Immature natural killer cell (primary cell): ENCODE measurements around the gene ARRB1. TPM values are rescaled to one million over a fixed set of nuclear protein-coding genes. Genes with fewer than 3 reads are reported as not detected.

Experiments
- DNase-seq, 3 donors: peaks; one replicate each; pipeline ENCODE4 v3.0.0; 2022; ENCODE audit warnings: mixed read lengths in 1 of 3
- H3K27ac Mint-ChIP-seq, 6 donors: one replicate each; pipeline ENCODE4 v1.8.0; 2020; ENCODE audit warnings: mixed read lengths in 6 of 6, mild to moderate bottlenecking in 5 of 6, inconsistent platforms in 4 of 6, moderate library complexity in 3 of 6
- H3K27me3 Mint-ChIP-seq, 3 donors: one replicate each; pipeline ENCODE4 v1.8.0; 2020 to 2021; ENCODE audit warnings: low read depth in 3 of 3, mild to moderate bottlenecking in 3 of 3, mixed read lengths in 3 of 3, moderate library complexity in 3 of 3, inconsistent platforms in 1 of 3
- H3K36me3 Mint-ChIP-seq, 3 donors: one replicate each; pipeline ENCODE4 v1.8.0; 2020; ENCODE audit warnings: mixed read lengths in 3 of 3, inconsistent platforms in 2 of 3, mild to moderate bottlenecking in 2 of 3
- H3K4me1 Mint-ChIP-seq, 2 donors: one replicate each; pipeline ENCODE4 v1.8.0; 2020; ENCODE audit warnings: inconsistent platforms in 2 of 2, mild to moderate bottlenecking in 2 of 2, mixed read lengths in 2 of 2, moderate library complexity in 1 of 2
- H3K4me3 Mint-ChIP-seq, 5 donors: one replicate each; pipeline ENCODE4 v1.8.0; 2020; ENCODE audit warnings: mild to moderate bottlenecking in 5 of 5, mixed read lengths in 5 of 5, inconsistent platforms in 3 of 5, moderate library complexity in 3 of 5
- H3K9me3 Mint-ChIP-seq, 6 donors: one replicate each; pipeline ENCODE4 v1.8.0; 2020; ENCODE audit warnings: mild to moderate bottlenecking in 6 of 6, mixed read lengths in 6 of 6, inconsistent platforms in 4 of 6, moderate library complexity in 3 of 6
- polyA plus RNA-seq, 3 donors: library from polyadenylated mRNA; unstranded; fragments of 300-500 nt; fragmentation: Illumina TruSeq; gene quantifications; one replicate each; pipeline ENCODE4 v1.2.3, GENCODE V29; 2021

The ARRB1 gene
- polyA plus RNA-seq, 3 donors from 2014 or later, result 28.7 to 51.1 (median 41.5) TPM

GRCh38 chr11:75264971-75265370, 86.5 kb downstream of the ARRB1 start:
- peaks cover 4 to 20% (median 7%) of the 10 kb centered on the region in 3 donors for H3K36me3 Mint-ChIP-seq
- peaks cover 51 to 52% of the 10 kb centered on the region in 2 donors for H3K4me1 Mint-ChIP-seq
- no peak overlapping the region for H3K4me3 Mint-ChIP-seq
- peaks cover 2 to 5% (median 3%) of the 10 kb centered on the region in 3 donors for H3K27me3 Mint-ChIP-seq
- peak overlapping the region; percentile 78 to 95 (median 88) for H3K27ac Mint-ChIP-seq
- no peaks in the 10 kb centered on the region for H3K9me3 Mint-ChIP-seq
- DNase-seq, result no peak

GRCh38 chr11:75264356-75264755, 87.1 kb downstream of the ARRB1 start:
- Mint-ChIP-seq H3K36me3 (peaks cover 4 to 16% (median 7%) of the 10 kb centered on the region in 3 donors), H3K27ac (peak overlapping the region; percentile 78 to 95 (median 88)), H3K4me1 (peaks cover 57 to 58% of the 10 kb centered on the region in 2 donors), H3K27me3 (peaks cover 2 to 6% (median 5%) of the 10 kb centered on the region in 3 donors), H3K9me3 (no peaks in the 10 kb centered on the region), H3K4me3 (peak overlapping the region in 3 of 5 donors; percentile 4 to 16 (median 6))
- DNase-seq, result no peak

- Mint-ChIP-seq H3K4me3 (peak overlapping the region in 4 of 5 donors; percentile 6 to 21 (median 15)), H3K27ac (peak overlapping the region; percentile 78 to 95 (median 88)), H3K4me1 (peaks cover 58% of the 10 kb centered on the region in 2 donors), H3K9me3 (no peaks in the 10 kb centered on the region), H3K36me3 (peaks cover 4 to 16% (median 7%) of the 10 kb centered on the region in 3 donors), H3K27me3 (peaks cover 0 to 6% (median 5%) of the 10 kb centered on the region in 3 donors)
- DNase-seq, result peak in 1 of 3 donors; percentile 15
These were observed 87.5 kb downstream of the ARRB1 start for GRCh38 chr11:75263944-75264349.

GRCh38 chr11:75262961-75263852, 88.3 kb downstream of the ARRB1 start:
- peaks cover 0 to 6% (median 5%) of the 10 kb centered on the region in 3 donors for H3K27me3 Mint-ChIP-seq
- H3K4me1 Mint-ChIP-seq, result peaks cover 58 to 59% of the 10 kb centered on the region in 2 donors
- no peak for DNase-seq
- H3K27ac Mint-ChIP-seq, result peak overlapping the region; percentile 78 to 95 (median 88)
- peaks cover 4 to 16% (median 7%) of the 10 kb centered on the region in 3 donors for H3K36me3 Mint-ChIP-seq
- peak overlapping the region in 2 of 5 donors; percentile 14 to 21 for H3K4me3 Mint-ChIP-seq
- H3K9me3 Mint-ChIP-seq, result no peaks in the 10 kb centered on the region

GRCh38 chr11:75262436-75262835, 89.0 kb downstream of the ARRB1 start:
- peaks cover 0 to 12% (median 3%) of the 10 kb centered on the region in 3 donors for H3K36me3 Mint-ChIP-seq
- H3K4me1 Mint-ChIP-seq, result peaks cover 58 to 59% of the 10 kb centered on the region in 2 donors
- H3K4me3 Mint-ChIP-seq, result peak overlapping the region in 1 of 5 donors; percentile 43
- H3K9me3 Mint-ChIP-seq, result no peaks in the 10 kb centered on the region
- H3K27me3 Mint-ChIP-seq, result peaks cover 0 to 8% (median 5%) of the 10 kb centered on the region in 3 donors
- DNase-seq, result no peak
- H3K27ac Mint-ChIP-seq, result peak overlapping the region; percentile 78 to 95 (median 90)

GRCh38 chr11:75261902-75262361, 89.5 kb downstream of the ARRB1 start:
- Mint-ChIP-seq H3K9me3 (no peaks in the 10 kb centered on the region), H3K4me3 (peak overlapping the region in 1 of 5 donors; percentile 43), H3K27me3 (peaks cover 2 to 12% (median 5%) of the 10 kb centered on the region in 3 donors), H3K27ac (peak overlapping the region; percentile 83 to 95 (median 90)), H3K36me3 (peaks cover 0 to 9% (median 0%) of the 10 kb centered on the region in 3 donors), H3K4me1 (peaks cover 57 to 58% of the 10 kb centered on the region in 2 donors)
- DNase-seq, result no peak

- Mint-ChIP-seq H3K9me3 (no peaks in the 10 kb centered on the region), H3K27me3 (peaks cover 2 to 12% (median 7%) of the 10 kb centered on the region in 3 donors), H3K36me3 (no peaks in the 10 kb centered on the region), H3K27ac (peak overlapping the region; percentile 83 to 95 (median 90)), H3K4me1 (peaks cover 57 to 58% of the 10 kb centered on the region in 2 donors), H3K4me3 (peak overlapping the region; percentile 25 to 70 (median 62))
- DNase-seq, result no peak
These were observed 90.9 kb downstream of the ARRB1 start for GRCh38 chr11:75260396-75261170.

- Mint-ChIP-seq H3K4me3 (no peak overlapping the region), H3K4me1 (peaks cover 1% of the 10 kb centered on the region in 2 donors), H3K27me3 (peaks cover 4 to 12% (median 5%) of the 10 kb centered on the region in 3 donors), H3K9me3 (no peaks in the 10 kb centered on the region), H3K27ac (no peak overlapping the region), H3K36me3 (no peaks in the 10 kb centered on the region)
- no peak for DNase-seq
These were observed 97.1 kb downstream of the ARRB1 start for GRCh38 chr11:75254326-75254725.

- no peaks in the 10 kb centered on the region for H3K4me1 Mint-ChIP-seq
- H3K27ac Mint-ChIP-seq, result peak overlapping the region in 1 of 6 donors; percentile 22
- peaks cover 4 to 6% (median 4%) of the 10 kb centered on the region in 3 donors for H3K27me3 Mint-ChIP-seq
- H3K36me3 Mint-ChIP-seq, result no peaks in the 10 kb centered on the region
- no peaks in the 10 kb centered on the region for H3K9me3 Mint-ChIP-seq
- no peak for DNase-seq
- H3K4me3 Mint-ChIP-seq, result no peak overlapping the region
These were observed 101.8 kb downstream of the ARRB1 start for GRCh38 chr11:75249704-75250103.

- DNase-seq, result no peak
- H3K36me3 Mint-ChIP-seq, result no peaks in the 10 kb centered on the region
These were observed 102.6 kb downstream of the ARRB1 start for GRCh38 chr11:75248924-75249256.

GRCh38 chr11:75246671-75247350, 104.7 kb downstream of the ARRB1 start:
- peaks cover 6% of the 10 kb centered on the region in 2 donors for H3K4me1 Mint-ChIP-seq
- H3K4me3 Mint-ChIP-seq, result no peak overlapping the region
- DNase-seq, result no peak
- peaks cover 9 to 16% (median 12%) of the 10 kb centered on the region in 3 donors for H3K27me3 Mint-ChIP-seq
- no peaks in the 10 kb centered on the region for H3K36me3 Mint-ChIP-seq
- H3K9me3 Mint-ChIP-seq, result no peaks in the 10 kb centered on the region
- no peak overlapping the region for H3K27ac Mint-ChIP-seq

More at GRCh38 chr11:75248924-75249256, 102.6 kb downstream of the ARRB1 start:
- Mint-ChIP-seq H3K9me3 (no peaks in the 10 kb centered on the region), H3K27me3 (peaks cover 4 to 10% (median 4%) of the 10 kb centered on the region in 3 donors), H3K4me1 (no peaks in the 10 kb centered on the region), H3K4me3 (no peak overlapping the region), H3K27ac (no peak overlapping the region)

- Mint-ChIP-seq H3K4me3 (no peak overlapping the region), H3K27ac (no peak overlapping the region), H3K27me3 (peaks cover 9 to 16% (median 12%) of the 10 kb centered on the region in 3 donors), H3K36me3 (no peaks in the 10 kb centered on the region), H3K4me1 (peaks cover 6% of the 10 kb centered on the region in 2 donors), H3K9me3 (no peaks in the 10 kb centered on the region)
- no peak for DNase-seq
These were observed 105.3 kb downstream of the ARRB1 start for GRCh38 chr11:75246006-75246670.
